Stimulated activated CD4-positive, alpha-beta T cell treated with anti-CD3 and anti-CD28 coated beads, Interleukin-15, amount 100 ng/mL, for 48 hours (primary cell): ENCODE results near the gene CIAO2B.
A peak's percentile ranks its signal among the peaks of the same experiment; 100 is the strongest.
"Not testable (repeated sequence)": the region's sequence is repeated elsewhere in the genome, so short reads cannot be mapped to it uniquely, and the experiment has no call there.

ENCODE experiments used
- DNase-seq, 2 donors: peaks; one replicate each; pipeline ENCODE4 v3.0.0-alpha.2; 2020; ENCODE audit warnings: low read depth in 2 of 2

CIAO2B gene

GRCh38 chr16:66936889-66937554 lies 2.8 kb upstream of the CIAO2B start:
- no peak for DNase-seq

- no peak for DNase-seq
Observed at GRCh38 chr16:66936462-66936861, 2.3 kb upstream of the CIAO2B start.

GRCh38 chr16:66935314-66936011 lies 1.3 kb upstream of the CIAO2B start, which contains the start of gene CES2:
Gene CES2 (plus strand): TSS chr16:66935516. CDS start chr16:66935636, 120 bp downstream.
- no peak for DNase-seq

GRCh38 chr16:66934839-66935313 lies 674 bp upstream of the CIAO2B start:
- not testable (repeated sequence) for DNase-seq

GRCh38 chr16:66933776-66934137 lies 445 bp downstream of the CIAO2B start:
- DNase-seq = peak; percentile 38 to 54

GRCh38 chr16:66932076-66932475 lies 2.1 kb downstream of the CIAO2B start:
- DNase-seq = no peak

GRCh38 chr16:66931665-66932064 lies 2.5 kb downstream of the CIAO2B start:
- DNase-seq = no peak

GRCh38 chr16:66930189-66930588 lies 4.0 kb downstream of the CIAO2B start:
- DNase-seq = no peak

GRCh38 chr16:66928702-66929388 lies 5.4 kb downstream of the CIAO2B start:
- peak in 1 of 2 donors; percentile 32 for DNase-seq

- DNase-seq = no peak
Observed at GRCh38 chr16:66927918-66928649, 6.1 kb downstream of the CIAO2B start.

GRCh38 chr16:66926961-66927436 lies 7.2 kb downstream of the CIAO2B start:
- DNase-seq = no peak

GRCh38 chr16:66926171-66926947 lies 7.8 kb downstream of the CIAO2B start:
- no peak for DNase-seq

GRCh38 chr16:66925322-66925840 lies 8.8 kb downstream of the CIAO2B start, which contains the start of gene RRAD:
Gene RRAD (minus strand): TSS chr16:66925535. CDS start chr16:66925179, 356 bp downstream.
- no peak for DNase-seq

GRCh38 chr16:66924527-66925321 lies 9.5 kb downstream of the CIAO2B start:
- peak in 1 of 2 donors; percentile 39 for DNase-seq

GRCh38 chr16:66923866-66924265 lies 10.3 kb downstream of the CIAO2B start:
- DNase-seq = no peak

- no peak for DNase-seq
Observed at GRCh38 chr16:66923247-66923731, 10.9 kb downstream of the CIAO2B start.

GRCh38 chr16:66921729-66922450 lies 12.3 kb downstream of the CIAO2B start:
- no peak for DNase-seq

GRCh38 chr16:66920924-66921680 lies 13.1 kb downstream of the CIAO2B start:
- DNase-seq = no peak
